D721Med (cell line): ENCODE results near the gene MAVS.
"Not testable (repeated sequence)": the region's sequence is repeated elsewhere in the genome, so short reads cannot be mapped to it uniquely, and the experiment has no call there.

Source experiments
- DNase-seq: peaks from one replicate; pipeline ENCODE4 v3.0.0; 2011; ENCODE audit warnings: low spot score; ENCODE audit not compliant: insufficient read length
- FAIRE-seq: peaks from 2 replicates; lab custom pipeline; 2011; peaks lifted over from hg19 to GRCh38; lab: Jason Lieb, UNC
- TF ChIP-seq, protein P1 (sequence below): IDR thresholded peaks from 2 replicates; pipeline ENCODE4 v1.5.1; 2012; ENCODE audit warnings: mild to moderate bottlenecking, control low read depth; ENCODE audit not compliant: insufficient read depth; ENCODE audit errors: missing control alignments

Gene MAVS

DNA sequence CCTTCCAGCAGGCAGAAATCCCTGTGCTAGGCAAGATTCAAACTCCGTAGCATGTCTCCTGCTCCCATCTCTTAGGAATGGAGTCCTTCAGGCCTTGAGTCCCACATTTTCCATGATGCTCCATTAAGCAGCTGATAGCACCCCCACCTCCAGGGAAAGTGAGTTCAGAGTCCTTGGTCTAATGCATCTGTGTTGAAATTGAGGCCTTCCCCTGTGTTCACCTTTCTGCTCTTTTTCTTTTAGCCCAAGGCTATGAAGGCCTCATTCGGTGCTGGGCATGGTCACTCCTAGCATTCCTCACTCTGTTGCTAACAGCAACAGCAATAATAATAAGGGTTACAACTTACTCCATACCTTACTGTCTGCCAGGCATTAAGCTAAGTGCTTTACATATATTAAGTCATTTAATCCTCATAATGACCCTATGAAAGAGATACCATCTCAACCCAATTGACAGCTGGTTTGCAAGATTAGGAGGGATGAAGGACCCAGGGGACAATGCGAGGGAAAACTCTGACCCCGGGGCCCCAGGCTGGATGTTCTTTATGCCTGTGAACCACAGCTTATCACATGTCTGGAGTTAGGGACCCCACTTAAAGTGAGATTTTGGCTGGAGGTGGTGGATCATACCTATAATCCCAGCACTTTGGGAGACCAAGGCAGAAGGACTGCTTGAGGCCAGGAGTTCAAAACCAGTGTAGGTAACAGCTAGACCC is 25.1 kb downstream of the MAVS start:
- FAIRE-seq (no peak), DNase-seq (peak; percentile 37)
- TF ChIP-seq, protein P1, sequence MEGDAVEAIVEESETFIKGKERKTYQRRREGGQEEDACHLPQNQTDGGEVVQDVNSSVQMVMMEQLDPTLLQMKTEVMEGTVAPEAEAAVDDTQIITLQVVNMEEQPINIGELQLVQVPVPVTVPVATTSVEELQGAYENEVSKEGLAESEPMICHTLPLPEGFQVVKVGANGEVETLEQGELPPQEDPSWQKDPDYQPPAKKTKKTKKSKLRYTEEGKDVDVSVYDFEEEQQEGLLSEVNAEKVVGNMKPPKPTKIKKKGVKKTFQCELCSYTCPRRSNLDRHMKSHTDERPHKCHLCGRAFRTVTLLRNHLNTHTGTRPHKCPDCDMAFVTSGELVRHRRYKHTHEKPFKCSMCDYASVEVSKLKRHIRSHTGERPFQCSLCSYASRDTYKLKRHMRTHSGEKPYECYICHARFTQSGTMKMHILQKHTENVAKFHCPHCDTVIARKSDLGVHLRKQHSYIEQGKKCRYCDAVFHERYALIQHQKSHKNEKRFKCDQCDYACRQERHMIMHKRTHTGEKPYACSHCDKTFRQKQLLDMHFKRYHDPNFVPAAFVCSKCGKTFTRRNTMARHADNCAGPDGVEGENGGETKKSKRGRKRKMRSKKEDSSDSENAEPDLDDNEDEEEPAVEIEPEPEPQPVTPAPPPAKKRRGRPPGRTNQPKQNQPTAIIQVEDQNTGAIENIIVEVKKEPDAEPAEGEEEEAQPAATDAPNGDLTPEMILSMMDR: no peak

DNA sequence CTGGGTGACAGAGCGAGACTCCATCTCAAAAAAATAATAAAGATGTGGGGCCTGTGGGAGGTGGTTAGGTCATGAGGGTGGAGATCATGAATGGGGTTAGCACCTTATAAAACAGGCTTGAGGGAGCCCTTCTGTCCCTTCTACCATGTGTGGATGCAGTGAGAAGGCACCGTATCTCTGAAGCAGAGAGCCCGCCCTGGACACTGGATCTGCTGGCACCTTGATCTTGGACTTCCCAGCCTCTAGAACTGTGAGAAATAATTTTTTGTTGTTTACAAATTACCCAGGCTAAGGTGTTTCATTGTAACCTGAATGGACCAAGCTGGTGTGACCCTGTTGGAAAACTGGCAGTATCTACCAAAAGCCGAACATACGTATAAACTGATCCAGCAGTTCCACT is 26.9 kb downstream of the MAVS start:
- TF ChIP-seq, protein P1: no peak
- DNase-seq: no peak
- FAIRE-seq: no peak

DNA sequence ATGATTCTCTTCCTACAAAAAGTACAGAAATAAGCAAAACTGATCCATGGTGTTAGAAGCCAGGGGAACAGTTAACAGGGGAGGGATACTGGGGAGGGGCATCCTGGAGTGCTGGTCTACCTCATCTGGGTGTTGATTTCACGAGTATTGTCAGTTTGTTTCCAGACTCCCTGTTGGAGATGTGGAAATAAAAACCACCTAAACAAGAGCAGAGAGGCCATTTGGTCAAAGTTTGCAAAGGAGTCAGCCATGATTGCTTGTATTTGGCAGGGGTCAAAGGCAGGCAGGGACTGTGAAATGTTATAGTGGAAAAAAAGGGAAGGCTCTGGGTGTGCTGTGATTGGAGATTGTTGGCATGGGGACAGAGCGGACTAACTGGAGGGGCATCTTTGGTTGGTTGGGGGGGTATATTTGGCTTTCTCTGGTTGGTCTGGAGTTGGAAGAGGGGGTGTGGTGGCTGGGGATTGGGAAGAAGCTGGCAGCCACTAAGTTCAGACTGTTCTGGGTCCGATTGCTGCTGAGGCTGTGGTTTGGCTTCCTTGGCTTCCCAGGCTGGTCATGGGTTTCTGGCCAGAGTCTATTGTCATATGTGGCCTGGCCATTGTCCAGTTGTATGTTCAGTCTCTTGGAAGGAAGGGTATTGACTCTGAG is 27.7 kb downstream of the MAVS start:
- DNase-seq: no peak
- no peak for FAIRE-seq

DNA sequence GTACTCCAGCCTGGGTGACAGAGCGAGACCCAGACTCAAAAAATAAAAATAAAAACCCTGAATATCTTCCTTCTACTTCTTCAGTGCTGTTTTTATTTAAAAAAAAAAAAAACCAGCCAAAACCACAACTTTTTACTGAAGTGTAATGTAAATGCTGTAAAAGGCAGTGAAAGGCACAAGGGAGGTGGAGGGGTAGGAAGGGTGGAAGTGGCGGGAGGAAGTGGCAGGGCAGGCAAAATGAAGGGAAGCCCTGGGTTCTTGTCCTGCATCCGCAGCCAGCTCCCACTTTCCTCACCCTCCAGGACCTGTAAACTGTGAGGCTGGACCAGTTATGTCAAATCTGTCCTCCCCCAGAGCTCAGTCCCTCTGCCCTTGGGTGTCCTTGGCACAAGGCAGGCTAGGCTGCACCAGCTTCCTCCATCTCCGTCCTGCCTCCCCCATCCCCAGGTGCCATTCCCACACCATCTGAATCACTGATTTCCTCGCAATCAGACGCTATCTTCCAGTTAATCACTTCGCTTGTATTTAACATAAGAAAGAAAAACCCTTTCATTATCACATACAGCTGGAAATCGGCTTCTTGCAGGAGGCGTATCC is 28.8 kb downstream of the MAVS start:
- TF ChIP-seq, protein P1: no peak
- DNase-seq: no peak
- no peak for FAIRE-seq

More for the DNA sequence above, 27.7 kb downstream of the MAVS start:
- TF ChIP-seq, protein P1: no peak

DNA sequence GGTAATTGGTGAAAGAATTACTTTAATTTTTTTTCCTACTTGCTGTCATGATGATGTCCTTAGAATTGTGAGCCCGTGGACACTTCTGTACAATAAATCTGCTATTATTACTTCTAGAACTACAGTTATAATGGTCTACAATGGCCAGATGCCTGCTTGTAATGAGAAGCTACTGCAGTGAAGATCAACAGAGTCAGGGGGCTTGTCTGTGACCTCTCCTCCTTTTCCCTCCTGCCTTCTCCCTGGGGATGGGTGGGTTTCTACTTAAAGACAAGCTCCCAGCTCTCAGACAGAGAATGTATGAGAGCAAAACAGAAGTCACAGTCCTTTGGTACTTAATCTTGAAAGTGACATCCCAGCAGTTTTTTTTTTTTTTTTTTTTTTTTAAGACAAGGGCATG is 29.4 kb downstream of the MAVS start:
- TF ChIP-seq, protein P1: no peak
- DNase-seq: no peak
- FAIRE-seq: no peak

DNA sequence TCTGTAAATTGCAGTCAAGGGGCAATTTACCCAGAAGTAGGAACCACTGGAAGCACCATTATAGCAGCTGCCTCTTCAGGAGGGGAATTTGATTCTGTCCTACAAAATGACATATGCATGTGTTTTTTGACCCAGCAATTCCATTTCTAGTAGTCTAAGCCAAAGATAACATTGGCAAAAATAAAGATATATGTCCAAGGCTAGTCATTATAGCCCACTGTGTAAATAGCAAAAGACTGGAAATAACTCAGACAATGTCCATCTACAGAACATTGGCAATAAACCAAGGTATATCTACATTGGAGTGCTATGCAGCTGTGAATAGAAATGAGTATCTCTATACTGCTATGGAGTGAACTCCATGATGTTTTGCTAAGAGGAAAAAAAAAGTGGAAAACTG is 30.0 kb downstream of the MAVS start:
- TF ChIP-seq, protein P1: no peak
- DNase-seq: no peak
- no peak for FAIRE-seq

DNA sequence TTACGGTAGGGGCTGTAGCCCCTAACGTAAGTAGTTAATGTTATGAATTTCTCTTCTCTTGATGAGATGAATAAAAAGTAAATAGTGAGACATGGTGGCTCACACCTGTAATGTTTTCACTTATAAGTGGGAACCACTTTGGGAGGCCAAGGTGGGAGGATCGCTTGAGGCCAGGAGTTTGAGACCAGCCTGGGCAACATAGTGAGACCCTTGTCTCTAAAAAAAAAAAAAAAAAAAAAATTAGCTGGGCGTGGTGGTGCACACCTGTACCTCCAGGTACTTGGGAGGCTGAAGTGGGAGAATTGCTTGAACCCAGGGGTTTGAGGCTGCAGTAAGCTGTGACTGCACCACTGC is 32.3 kb downstream of the MAVS start:
- not testable (repeated sequence) for FAIRE-seq, DNase-seq
